PFSK-1 (cell line): ENCODE results near the gene JAG2.

ENCODE experiments used
- FOXP2 ChIP-seq: optimal IDR thresholded peaks from 2 replicates; pipeline ENCODE3; 2011; ENCODE audit warnings: borderline replicate concordance, control low read depth, inconsistent platforms; ENCODE audit not compliant: insufficient read depth; ENCODE audit errors: extremely low read length, extremely low read depth
- POLR2AphosphoS5 ChIP-seq: IDR thresholded peaks from 2 replicates; pipeline ENCODE4 v1.6.1; 2012; ENCODE audit warnings: low read depth, mild to moderate bottlenecking, control low read depth, low read length, moderate library complexity
- SIN3A ChIP-seq: IDR thresholded peaks from 2 replicates; pipeline ENCODE4 v1.6.1; 2012; ENCODE audit warnings: mild to moderate bottlenecking, low read length, moderate library complexity, borderline replicate concordance; ENCODE audit not compliant: insufficient read depth
- TAF1 ChIP-seq: IDR thresholded peaks from 2 replicates; pipeline ENCODE4 v1.6.1; 2012; ENCODE audit warnings: low read length, control low read depth, borderline replicate concordance; ENCODE audit not compliant: insufficient read depth
- TF ChIP-seq, protein P1 (sequence below), 2 experiments: IDR thresholded peaks; 2 replicates each; pipeline versions ENCODE4 v1.6.1 to v1.8.0; 2011 to 2012; ENCODE audit warnings: low read depth in 2 of 2, low read length in 2 of 2, control low read depth in 1 of 2, inconsistent platforms in 1 of 2, mild to moderate bottlenecking in 1 of 2, moderate library complexity in 1 of 2; ENCODE audit not compliant: insufficient read depth in 1 of 2

JAG2 gene

DNA sequence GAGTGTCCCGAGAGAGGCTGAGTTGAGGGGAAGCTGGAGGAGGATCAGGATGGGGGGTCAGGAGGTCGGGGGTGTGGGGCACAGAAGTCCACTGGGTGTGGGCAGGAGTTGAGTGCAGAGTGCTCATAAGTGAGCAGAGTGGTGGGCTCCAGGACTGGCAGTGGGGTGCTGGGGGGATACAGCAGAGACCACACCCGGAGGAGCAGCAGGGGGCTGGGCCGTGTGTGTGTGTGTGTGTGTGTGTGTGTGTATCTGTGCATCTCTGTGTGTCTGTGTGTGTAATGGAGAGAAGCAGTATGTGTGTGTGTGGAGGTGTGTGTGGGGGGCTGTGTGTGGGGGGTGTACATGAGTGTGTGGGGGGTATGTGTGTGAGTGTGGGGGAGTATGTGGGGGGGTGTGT, 17.4 kb upstream of the JAG2 start:
- TF ChIP-seq TAF1 (no peak), SIN3A (no peak), FOXP2 (no peak), POLR2AphosphoS5 (no peak)
- TF ChIP-seq, protein P1, sequence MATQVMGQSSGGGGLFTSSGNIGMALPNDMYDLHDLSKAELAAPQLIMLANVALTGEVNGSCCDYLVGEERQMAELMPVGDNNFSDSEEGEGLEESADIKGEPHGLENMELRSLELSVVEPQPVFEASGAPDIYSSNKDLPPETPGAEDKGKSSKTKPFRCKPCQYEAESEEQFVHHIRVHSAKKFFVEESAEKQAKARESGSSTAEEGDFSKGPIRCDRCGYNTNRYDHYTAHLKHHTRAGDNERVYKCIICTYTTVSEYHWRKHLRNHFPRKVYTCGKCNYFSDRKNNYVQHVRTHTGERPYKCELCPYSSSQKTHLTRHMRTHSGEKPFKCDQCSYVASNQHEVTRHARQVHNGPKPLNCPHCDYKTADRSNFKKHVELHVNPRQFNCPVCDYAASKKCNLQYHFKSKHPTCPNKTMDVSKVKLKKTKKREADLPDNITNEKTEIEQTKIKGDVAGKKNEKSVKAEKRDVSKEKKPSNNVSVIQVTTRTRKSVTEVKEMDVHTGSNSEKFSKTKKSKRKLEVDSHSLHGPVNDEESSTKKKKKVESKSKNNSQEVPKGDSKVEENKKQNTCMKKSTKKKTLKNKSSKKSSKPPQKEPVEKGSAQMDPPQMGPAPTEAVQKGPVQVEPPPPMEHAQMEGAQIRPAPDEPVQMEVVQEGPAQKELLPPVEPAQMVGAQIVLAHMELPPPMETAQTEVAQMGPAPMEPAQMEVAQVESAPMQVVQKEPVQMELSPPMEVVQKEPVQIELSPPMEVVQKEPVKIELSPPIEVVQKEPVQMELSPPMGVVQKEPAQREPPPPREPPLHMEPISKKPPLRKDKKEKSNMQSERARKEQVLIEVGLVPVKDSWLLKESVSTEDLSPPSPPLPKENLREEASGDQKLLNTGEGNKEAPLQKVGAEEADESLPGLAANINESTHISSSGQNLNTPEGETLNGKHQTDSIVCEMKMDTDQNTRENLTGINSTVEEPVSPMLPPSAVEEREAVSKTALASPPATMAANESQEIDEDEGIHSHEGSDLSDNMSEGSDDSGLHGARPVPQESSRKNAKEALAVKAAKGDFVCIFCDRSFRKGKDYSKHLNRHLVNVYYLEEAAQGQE (IDR thresholded peaks at IDR 0.05; ENCODE audit: insufficient read depth in 1 of 2, low read depth in 2 of 2, low read length in 2 of 2) = no peak

GRCh38 chr14:105185001-105185400, 16.4 kb upstream of the JAG2 start:
- TF ChIP-seq TAF1 = no peak
- TF ChIP-seq POLR2AphosphoS5 = no peak
- no peak for TF ChIP-seq SIN3A
- TF ChIP-seq, protein P1 (IDR thresholded peaks at IDR 0.05; ENCODE audit: insufficient read depth in 1 of 2, low read depth in 2 of 2, low read length in 2 of 2) = no peak
- TF ChIP-seq FOXP2 = no peak

GRCh38 chr14:105184461-105184860, 15.9 kb upstream of the JAG2 start:
- no peak for TF ChIP-seq POLR2AphosphoS5
- no peak for TF ChIP-seq SIN3A
- TF ChIP-seq, protein P1 (IDR thresholded peaks at IDR 0.05; ENCODE audit: insufficient read depth in 1 of 2, low read depth in 2 of 2, low read length in 2 of 2) = no peak
- no peak for TF ChIP-seq TAF1
- TF ChIP-seq FOXP2 = no peak

GRCh38 chr14:105182296-105183020, 13.9 kb upstream of the JAG2 start:
- TF ChIP-seq FOXP2 (no peak), SIN3A (no peak), TAF1 (no peak)

- TF ChIP-seq SIN3A = no peak
- TF ChIP-seq, protein P1 (IDR thresholded peaks at IDR 0.05; ENCODE audit: insufficient read depth in 1 of 2, low read depth in 2 of 2, low read length in 2 of 2) = no peak
- TF ChIP-seq TAF1 = no peak
- no peak for TF ChIP-seq FOXP2
- no peak for TF ChIP-seq POLR2AphosphoS5
Observed at GRCh38 chr14:105181549-105182295, 13.1 kb upstream of the JAG2 start.
